ENCODE data around the gene TCHHL1.
"Not testable (repeated sequence)": the region's sequence is repeated elsewhere in the genome, so short reads cannot be mapped to it uniquely, and the experiment has no call there.

Gene TCHHL1

GRCh38 chr1:152084853-152085252 lies 4.0 kb downstream of the TCHHL1 start:
- DNase-seq: no peak
- TF ChIP-seq CTCF (IDR thresholded peaks at IDR 0.05; ENCODE audit: low read depth, low read length): no peak
- H3K36me3 ChIP-seq: no peaks in the 10 kb centered on the region
- peaks cover 91% of the 10 kb centered on the region for H3K27me3 ChIP-seq (ENCODE audit: insufficient read depth, low read depth, severe bottlenecking)
- H3K27ac ChIP-seq: no peak overlapping the region
- no peak overlapping the region for H3K4me3 ChIP-seq (ENCODE audit: low read depth, low read length)
- H3K9me3 ChIP-seq (ENCODE audit: severe bottlenecking): peaks cover 2% of the 10 kb centered on the region

GRCh38 chr1:152081026-152081425 lies 7.8 kb downstream of the TCHHL1 start:
- H3K27ac ChIP-seq; H3K36me3 ChIP-seq; H3K4me3 ChIP-seq (ENCODE audit: low read depth, low read length); DNase-seq; H3K9me3 ChIP-seq (ENCODE audit: severe bottlenecking): not testable (repeated sequence)
- H3K27me3 ChIP-seq (ENCODE audit: insufficient read depth, low read depth, severe bottlenecking): peaks cover 87% of the 10 kb centered on the region

GRCh38 chr1:152080494-152080893 lies 8.4 kb downstream of the TCHHL1 start:
- not testable (repeated sequence) for H3K4me3 ChIP-seq (ENCODE audit: low read depth, low read length); DNase-seq; H3K36me3 ChIP-seq; H3K9me3 ChIP-seq (ENCODE audit: severe bottlenecking); H3K27ac ChIP-seq
- H3K27me3 ChIP-seq (ENCODE audit: insufficient read depth, low read depth, severe bottlenecking): peaks cover 87% of the 10 kb centered on the region

- H3K27ac ChIP-seq: no peak overlapping the region
- TF ChIP-seq CTCF (IDR thresholded peaks at IDR 0.05; ENCODE audit: low read depth, low read length): no peak
- H3K36me3 ChIP-seq: no peaks in the 10 kb centered on the region
- DNase-seq: no peak
- H3K4me3 ChIP-seq (ENCODE audit: low read depth, low read length): no peak overlapping the region
- peaks cover 89% of the 10 kb centered on the region for H3K27me3 ChIP-seq (ENCODE audit: insufficient read depth, low read depth, severe bottlenecking)
- peaks cover 10% of the 10 kb centered on the region for H3K9me3 ChIP-seq (ENCODE audit: severe bottlenecking)
Observed at GRCh38 chr1:152078831-152079441, 9.9 kb downstream of the TCHHL1 start.

GRCh38 chr1:152072311-152072710 lies 16.6 kb downstream of the TCHHL1 start:
- Histone ChIP-seq H3K36me3 (no peaks in the 10 kb centered on the region), H3K27ac (no peak overlapping the region), H3K9me3 (ENCODE audit: severe bottlenecking) (peaks cover 3% of the 10 kb centered on the region), H3K27me3 (ENCODE audit: insufficient read depth, low read depth, severe bottlenecking) (peaks cover 100% of the 10 kb centered on the region), H3K4me3 (ENCODE audit: low read depth, low read length) (no peak overlapping the region)
- DNase-seq: no peak
- TF ChIP-seq CTCF (IDR thresholded peaks at IDR 0.05; ENCODE audit: low read depth, low read length): no peak

- H3K36me3 ChIP-seq: no peaks in the 10 kb centered on the region
- H3K27ac ChIP-seq: no peak overlapping the region
- no peak overlapping the region for H3K4me3 ChIP-seq (ENCODE audit: low read depth, low read length)
- no peak for DNase-seq
- peaks cover 99% of the 10 kb centered on the region for H3K27me3 ChIP-seq (ENCODE audit: insufficient read depth, low read depth, severe bottlenecking)
- H3K9me3 ChIP-seq (ENCODE audit: severe bottlenecking): peaks cover 3% of the 10 kb centered on the region
- TF ChIP-seq CTCF (IDR thresholded peaks at IDR 0.05; ENCODE audit: low read depth, low read length): no peak
Observed at GRCh38 chr1:152071123-152071522, 17.7 kb downstream of the TCHHL1 start.

- Histone ChIP-seq H3K27ac (no peak overlapping the region), H3K4me3 (ENCODE audit: low read depth, low read length) (no peak overlapping the region)
Observed at GRCh38 chr1:152067929-152068328, 20.9 kb downstream of the TCHHL1 start.

More at GRCh38 chr1:152067929-152068328, 20.9 kb downstream of the TCHHL1 start:
- DNase-seq: no peak
- H3K27me3 ChIP-seq (ENCODE audit: insufficient read depth, low read depth, severe bottlenecking): peaks cover 93% of the 10 kb centered on the region
- H3K9me3 ChIP-seq (ENCODE audit: severe bottlenecking): peaks cover 3% of the 10 kb centered on the region
- TF ChIP-seq CTCF (IDR thresholded peaks at IDR 0.05; ENCODE audit: low read depth, low read length): no peak
- no peaks in the 10 kb centered on the region for H3K36me3 ChIP-seq
